Mesendoderm (in vitro differentiated cells): ENCODE measurements around the gene ITGA1.
"Not testable (repeated sequence)": the region's sequence is repeated elsewhere in the genome, so short reads cannot be mapped to it uniquely, and the experiment has no call there.

ENCODE experiments used
- DNase-seq: peaks from one replicate; pipeline ENCODE4 v3.0.0; 2013
- H2AK5ac ChIP-seq: 2 replicates; pipeline ENCODE4 v1.6.1; 2013; ENCODE audit warnings: low read length, inconsistent platforms
- H2BK120ac ChIP-seq: 2 replicates; pipeline ENCODE4 v1.6.1; 2013; ENCODE audit warnings: low read depth, mild to moderate bottlenecking, low read length, moderate library complexity, mixed read lengths
- H2BK15ac ChIP-seq: replicated peaks from 2 replicates; pipeline ENCODE4 v1.6.1; 2013; ENCODE audit warnings: low read depth, mild to moderate bottlenecking, moderate library complexity
- H2BK5ac ChIP-seq: 2 replicates; pipeline ENCODE4 v1.6.1; 2013; ENCODE audit warnings: low read length, inconsistent platforms
- H3K18ac ChIP-seq: 2 replicates; pipeline ENCODE4 v1.6.1; 2013; ENCODE audit warnings: mild to moderate bottlenecking, low read length, mixed read lengths
- H3K23ac ChIP-seq: one replicate; pipeline ENCODE4 v1.6.1; 2013; ENCODE audit warnings: low read length
- H3K27ac ChIP-seq: 2 replicates; pipeline ENCODE4 v1.5.1; 2013; ENCODE audit warnings: low read depth, mild to moderate bottlenecking, inconsistent platforms, low read length, moderate library complexity
- H3K27me3 ChIP-seq: 2 replicates; pipeline ENCODE4 v1.6.1; 2013; ENCODE audit warnings: low read length, control low read depth, mild to moderate bottlenecking, inconsistent platforms; ENCODE audit not compliant: insufficient read depth, poor library complexity
- H3K36me3 ChIP-seq: 2 replicates; pipeline ENCODE4 v1.6.1; 2013; ENCODE audit warnings: low read length, inconsistent platforms; ENCODE audit not compliant: control insufficient read depth, insufficient read depth
- H3K4ac ChIP-seq: one replicate; pipeline ENCODE4 v1.6.1; 2013; ENCODE audit warnings: low read depth, mild to moderate bottlenecking, low read length, moderate library complexity
- H3K4me1 ChIP-seq: 2 replicates; pipeline ENCODE4 v1.6.1; 2013; ENCODE audit warnings: low read depth, low read length, inconsistent platforms; ENCODE audit not compliant: control insufficient read depth
- H3K4me2 ChIP-seq: 2 replicates; pipeline ENCODE4 v1.6.1; 2013; ENCODE audit warnings: low read length
- H3K4me3 ChIP-seq: 2 replicates; pipeline ENCODE4 v1.5.1; 2013; ENCODE audit warnings: mild to moderate bottlenecking, low read length
- H3K56ac ChIP-seq: one replicate; pipeline ENCODE4 v1.6.1; 2013; ENCODE audit warnings: low read length
- H3K79me1 ChIP-seq: 2 replicates; pipeline ENCODE4 v1.6.1; 2013; ENCODE audit warnings: low read length, inconsistent platforms
- H3K79me2 ChIP-seq: 2 replicates; pipeline ENCODE4 v1.6.1; 2013; ENCODE audit warnings: mild to moderate bottlenecking, low read length; ENCODE audit not compliant: control insufficient read depth, insufficient read depth
- H3K9ac ChIP-seq: 2 replicates; pipeline ENCODE4 v1.6.1; 2013; ENCODE audit warnings: low read length, inconsistent platforms
- H4K5ac ChIP-seq: one replicate; pipeline ENCODE4 v1.6.1; 2013; ENCODE audit warnings: low read length
- H4K8ac ChIP-seq: one replicate; pipeline ENCODE4 v1.6.1; 2013; ENCODE audit warnings: low read depth, mild to moderate bottlenecking, control low read depth, low read length, moderate library complexity
- WGBS: extraction: QIAGEN DNeasy Blood & Tissue Kit; methylation state at CpG from one replicate; pipeline ENCODE4 v1.1.7; 2013; ENCODE audit warnings: low lambda C conversion rate, missing lambda C conversion rate; ENCODE audit not compliant: insufficient coverage; ENCODE audit errors: extremely low coverage; 5-methylcytosine and 5-hydroxymethylcytosine counted together

ITGA1 gene

GRCh38 chr5:52743970-52744369 is 43.7 kb upstream of the ITGA1 start:
- no peak overlapping the region for H2BK120ac ChIP-seq
- no peak overlapping the region for H2BK5ac ChIP-seq
- H4K8ac ChIP-seq = no peak overlapping the region
- H3K4ac ChIP-seq = no peak overlapping the region
- no peaks in the 10 kb centered on the region for H3K79me2 ChIP-seq
- H4K5ac ChIP-seq = no peak overlapping the region
- no peak for DNase-seq
- H3K23ac ChIP-seq = no peak overlapping the region
- no peak overlapping the region for H3K56ac ChIP-seq
- no peaks in the 10 kb centered on the region for H3K79me1 ChIP-seq
- no peaks in the 10 kb centered on the region for H3K4me1 ChIP-seq
- H3K9ac ChIP-seq = no peak overlapping the region
- H3K4me2 ChIP-seq = no peak overlapping the region
- no peak overlapping the region for H3K4me3 ChIP-seq
- no peaks in the 10 kb centered on the region for H3K36me3 ChIP-seq
- no peak overlapping the region for H3K18ac ChIP-seq
- no peak overlapping the region for H2BK15ac ChIP-seq
- H3K27me3 ChIP-seq = no peaks in the 10 kb centered on the region
- no peak overlapping the region for H2AK5ac ChIP-seq
- no CpG with 5 or more reads among the region's 1 CpG for WGBS
- H3K27ac ChIP-seq = no peak overlapping the region

- not testable (repeated sequence) for H3K4me1 ChIP-seq, H3K9ac ChIP-seq, H3K36me3 ChIP-seq, H3K56ac ChIP-seq, H3K79me2 ChIP-seq, H3K4me3 ChIP-seq, H3K23ac ChIP-seq, H4K5ac ChIP-seq, H2BK120ac ChIP-seq, H2BK5ac ChIP-seq, H3K27me3 ChIP-seq, H3K27ac ChIP-seq, DNase-seq, H3K4me2 ChIP-seq, H2BK15ac ChIP-seq, H4K8ac ChIP-seq, H3K79me1 ChIP-seq, H2AK5ac ChIP-seq, H3K4ac ChIP-seq, H3K18ac ChIP-seq
- WGBS = no CpG with 5 or more reads among the region's 2 CpGs
These were observed 42.8 kb upstream of the ITGA1 start for GRCh38 chr5:52744867-52745458.

- Histone ChIP-seq H3K79me2 (no peaks in the 10 kb centered on the region), H3K23ac (no peak overlapping the region), H2BK5ac (no peak overlapping the region), H3K4me3 (no peak overlapping the region), H3K4me1 (no peaks in the 10 kb centered on the region), H2BK15ac (no peak overlapping the region), H3K27me3 (no peaks in the 10 kb centered on the region), H3K4me2 (no peak overlapping the region), H4K5ac (no peak overlapping the region), H3K27ac (no peak overlapping the region), H2AK5ac (no peak overlapping the region), H3K36me3 (no peaks in the 10 kb centered on the region), H3K9ac (no peak overlapping the region), H3K79me1 (no peaks in the 10 kb centered on the region), H2BK120ac (no peak overlapping the region), H4K8ac (no peak overlapping the region), H3K56ac (no peak overlapping the region), H3K18ac (no peak overlapping the region), H3K4ac (no peak overlapping the region)
- WGBS = no CpG with 5 or more reads among the region's 2 CpGs
- DNase-seq = no peak
These were observed 41.2 kb upstream of the ITGA1 start for GRCh38 chr5:52746539-52746938.

GRCh38 chr5:52748590-52748989 is 39.1 kb upstream of the ITGA1 start:
- no peak overlapping the region for H4K5ac ChIP-seq
- no peak overlapping the region for H3K23ac ChIP-seq
- no peaks in the 10 kb centered on the region for H3K4me1 ChIP-seq
- no peak overlapping the region for H3K18ac ChIP-seq
- H3K4me2 ChIP-seq = no peak overlapping the region
- H2BK120ac ChIP-seq = no peak overlapping the region
- no peak overlapping the region for H3K27ac ChIP-seq
- H3K4me3 ChIP-seq = no peak overlapping the region
- no peak overlapping the region for H2BK15ac ChIP-seq
- no CpG with 5 or more reads among the region's 1 CpG for WGBS
- no peaks in the 10 kb centered on the region for H3K27me3 ChIP-seq
- H2BK5ac ChIP-seq = no peak overlapping the region
- H4K8ac ChIP-seq = no peak overlapping the region
- H3K79me1 ChIP-seq = no peaks in the 10 kb centered on the region
- no peaks in the 10 kb centered on the region for H3K36me3 ChIP-seq
- H3K4ac ChIP-seq = no peak overlapping the region
- DNase-seq = no peak
- no peaks in the 10 kb centered on the region for H3K79me2 ChIP-seq
- no peak overlapping the region for H3K9ac ChIP-seq
- H3K56ac ChIP-seq = no peak overlapping the region
- no peak overlapping the region for H2AK5ac ChIP-seq

- Histone ChIP-seq H3K4ac (no peak overlapping the region), H2BK5ac (no peak overlapping the region), H3K18ac (no peak overlapping the region), H2BK120ac (no peak overlapping the region), H3K4me3 (no peak overlapping the region), H3K4me1 (no peaks in the 10 kb centered on the region), H2AK5ac (no peak overlapping the region), H3K79me1 (no peaks in the 10 kb centered on the region), H3K9ac (no peak overlapping the region), H3K56ac (no peak overlapping the region), H3K36me3 (no peaks in the 10 kb centered on the region), H3K23ac (no peak overlapping the region), H3K4me2 (no peak overlapping the region), H2BK15ac (no peak overlapping the region), H4K5ac (no peak overlapping the region), H3K79me2 (no peaks in the 10 kb centered on the region), H3K27ac (no peak overlapping the region), H3K27me3 (no peaks in the 10 kb centered on the region), H4K8ac (no peak overlapping the region)
- DNase-seq = peak; percentile 2
These were observed 38.0 kb upstream of the ITGA1 start for GRCh38 chr5:52749666-52750065.

GRCh38 chr5:52751137-52751536 is 36.6 kb upstream of the ITGA1 start:
- Histone ChIP-seq H4K8ac (no peak overlapping the region), H3K79me1 (no peaks in the 10 kb centered on the region), H2AK5ac (no peak overlapping the region), H2BK5ac (no peak overlapping the region), H3K27ac (no peak overlapping the region), H3K4me2 (no peak overlapping the region), H2BK15ac (no peak overlapping the region), H4K5ac (no peak overlapping the region), H2BK120ac (no peak overlapping the region), H3K18ac (no peak overlapping the region), H3K9ac (no peak overlapping the region), H3K4ac (no peak overlapping the region), H3K23ac (no peak overlapping the region), H3K4me3 (no peak overlapping the region), H3K79me2 (no peaks in the 10 kb centered on the region), H3K36me3 (no peaks in the 10 kb centered on the region), H3K27me3 (no peaks in the 10 kb centered on the region), H3K4me1 (no peaks in the 10 kb centered on the region), H3K56ac (no peak overlapping the region)
- DNase-seq = no peak
- WGBS = no CpG with 5 or more reads among the region's 1 CpG
